GM18867 (cell line): ENCODE measurements around the gene CLIC6.

Experiments used
- ATAC-seq: cut with Tn5 transposase; IDR thresholded peaks from one replicate; pipeline ENCODE4 v1.9.1; 2021; ENCODE audit warnings: mild to moderate bottlenecking, moderate library complexity; ENCODE audit not compliant: unreplicated experiment

CLIC6 gene

DNA sequence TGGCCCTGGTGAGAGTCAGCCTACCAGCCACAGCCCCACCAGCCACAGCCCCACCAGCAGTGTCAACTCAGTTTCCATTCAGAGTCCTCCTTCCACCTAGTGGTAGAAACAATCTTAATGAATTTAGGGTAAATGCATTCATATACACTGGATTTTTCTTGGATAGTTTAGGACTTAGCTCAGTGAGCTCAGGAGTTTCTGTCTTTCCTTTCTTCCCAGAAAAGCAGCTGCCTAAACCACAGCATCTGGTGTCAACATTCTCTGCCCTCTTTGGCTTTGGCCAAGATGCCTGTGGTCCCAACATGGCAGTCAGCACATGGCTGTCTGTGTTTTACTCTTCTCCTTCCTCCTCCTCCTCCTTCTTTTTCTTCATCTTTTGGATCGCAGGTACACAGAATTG, 94.0 kb downstream of the CLIC6 start:
- no peak for ATAC-seq

- ATAC-seq: no peak
These were observed 96.0 kb downstream of the CLIC6 start for GRCh38 chr21:34764715-34765284.

DNA sequence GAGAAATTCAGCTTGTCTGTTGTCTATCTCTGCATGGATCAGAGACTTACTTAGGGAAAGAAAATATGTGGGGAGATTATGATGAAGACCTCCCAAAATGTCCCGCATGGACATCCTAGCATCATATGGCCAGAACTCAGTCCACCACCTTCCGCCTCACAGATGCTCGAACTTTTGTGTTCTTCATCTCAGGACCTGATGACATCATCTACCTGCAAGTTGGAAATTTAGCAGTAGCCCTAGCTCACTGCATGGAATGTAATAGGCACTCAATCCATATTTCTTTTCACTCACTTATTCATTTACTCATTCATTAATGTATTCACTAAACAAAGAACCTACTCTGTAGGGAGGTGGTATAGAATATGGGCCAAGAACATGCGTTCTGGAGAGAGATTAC, 96.8 kb downstream of the CLIC6 start:
- ATAC-seq: no peak

- no peak for ATAC-seq
These were observed 98.1 kb downstream of the CLIC6 start for GRCh38 chr21:34766862-34767261.
